ENCODE measurements around the gene CA10. TPM values are rescaled to one million over a fixed set of nuclear protein-coding genes. Genes with fewer than 3 reads are reported as not detected.

Gene CA10
- total and polyA plus RNA-seq, 2 experiments from 2014 or later, result 0.33 TPM; not detected in 1

DNA sequence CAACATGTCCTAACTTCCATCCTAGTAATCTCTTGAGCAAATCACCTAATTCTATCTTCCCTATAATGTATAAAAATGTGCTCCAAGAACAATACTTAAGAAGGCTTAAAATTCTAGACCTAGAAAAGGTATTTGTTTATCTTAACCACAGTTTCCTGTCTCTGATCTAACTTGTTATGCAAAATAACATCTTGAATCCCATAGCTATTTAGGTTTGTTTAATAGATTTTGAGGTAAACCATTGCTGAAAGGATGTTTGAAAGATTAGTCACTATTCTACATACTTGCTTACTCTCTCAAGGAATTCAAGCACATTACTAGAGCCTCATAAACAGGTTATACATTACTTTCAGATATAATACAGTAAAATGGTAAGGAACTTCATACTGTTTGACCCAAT is 13.0 kb downstream of the CA10 start:
- Histone ChIP-seq H4K20me1 (ENCODE audit: insufficient read depth, poor library complexity, severe bottlenecking) (no peaks in the 10 kb centered on the region), H3K4me2 (no peak overlapping the region), H2AFZ (no peak overlapping the region), H3K9me2 (replicated peaks; ENCODE audit: insufficient read depth) (no peaks in the 10 kb centered on the region), H3K4me1 (ENCODE audit: insufficient read depth) (no peaks in the 10 kb centered on the region), H3K4me3 (no peak overlapping the region), H3K27me3 (no peaks in the 10 kb centered on the region), H3K27ac (no peak overlapping the region), H3K36me3 (replicated peaks; ENCODE audit: insufficient read depth, low read depth) (no peaks in the 10 kb centered on the region), H3K79me2 (no peaks in the 10 kb centered on the region), H3K9me3 (ENCODE audit: low read depth) (no peaks in the 10 kb centered on the region)
- TF ChIP-seq EZH2 (IDR thresholded peaks at IDR 0.05; ENCODE audit: borderline replicate concordance) (no peak), EZH2phosphoT487 (IDR thresholded peaks at IDR 0.05; ENCODE audit: low read depth, severe bottlenecking, unreplicated experiment) (no peak)
- TF ChIP-seq, protein P1, sequence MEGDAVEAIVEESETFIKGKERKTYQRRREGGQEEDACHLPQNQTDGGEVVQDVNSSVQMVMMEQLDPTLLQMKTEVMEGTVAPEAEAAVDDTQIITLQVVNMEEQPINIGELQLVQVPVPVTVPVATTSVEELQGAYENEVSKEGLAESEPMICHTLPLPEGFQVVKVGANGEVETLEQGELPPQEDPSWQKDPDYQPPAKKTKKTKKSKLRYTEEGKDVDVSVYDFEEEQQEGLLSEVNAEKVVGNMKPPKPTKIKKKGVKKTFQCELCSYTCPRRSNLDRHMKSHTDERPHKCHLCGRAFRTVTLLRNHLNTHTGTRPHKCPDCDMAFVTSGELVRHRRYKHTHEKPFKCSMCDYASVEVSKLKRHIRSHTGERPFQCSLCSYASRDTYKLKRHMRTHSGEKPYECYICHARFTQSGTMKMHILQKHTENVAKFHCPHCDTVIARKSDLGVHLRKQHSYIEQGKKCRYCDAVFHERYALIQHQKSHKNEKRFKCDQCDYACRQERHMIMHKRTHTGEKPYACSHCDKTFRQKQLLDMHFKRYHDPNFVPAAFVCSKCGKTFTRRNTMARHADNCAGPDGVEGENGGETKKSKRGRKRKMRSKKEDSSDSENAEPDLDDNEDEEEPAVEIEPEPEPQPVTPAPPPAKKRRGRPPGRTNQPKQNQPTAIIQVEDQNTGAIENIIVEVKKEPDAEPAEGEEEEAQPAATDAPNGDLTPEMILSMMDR (IDR thresholded peaks at IDR 0.05; ENCODE audit: poor library complexity), result no peak
- DNase-seq (ENCODE audit: low spot score), result no peak

DNA sequence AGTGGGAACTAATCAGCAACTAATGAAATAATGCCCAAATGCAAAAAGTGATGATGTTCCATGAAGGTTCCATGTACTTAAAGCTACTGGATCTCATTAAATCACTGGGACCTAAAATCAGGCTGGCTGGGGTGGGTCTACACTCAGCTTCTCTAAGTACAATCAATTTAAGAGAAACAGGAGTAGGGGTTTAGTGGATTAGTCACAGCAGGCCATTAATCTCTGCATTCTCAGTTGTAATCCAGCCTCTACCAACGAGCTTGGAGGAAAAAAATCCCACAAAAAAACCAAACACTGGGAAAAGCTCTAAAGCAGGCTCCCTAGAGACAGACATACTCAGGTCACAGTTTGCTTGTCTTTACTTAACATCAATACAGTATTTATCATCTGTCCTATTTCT is 15.0 kb downstream of the CA10 start:
- H3K36me3 ChIP-seq (replicated peaks; ENCODE audit: insufficient read depth, low read depth), result no peaks in the 10 kb centered on the region
- H3K9me2 ChIP-seq (replicated peaks; ENCODE audit: insufficient read depth), result no peaks in the 10 kb centered on the region
- TF ChIP-seq EZH2phosphoT487 (IDR thresholded peaks at IDR 0.05; ENCODE audit: low read depth, severe bottlenecking, unreplicated experiment) (no peak), EZH2 (IDR thresholded peaks at IDR 0.05; ENCODE audit: borderline replicate concordance) (no peak)
- TF ChIP-seq, protein P1 (IDR thresholded peaks at IDR 0.05; ENCODE audit: poor library complexity), result no peak
- H3K4me2 ChIP-seq, result no peak overlapping the region
- no peak overlapping the region for H2AFZ ChIP-seq
- H3K9me3 ChIP-seq (ENCODE audit: low read depth), result no peaks in the 10 kb centered on the region
- no peaks in the 10 kb centered on the region for H3K79me2 ChIP-seq
- no peak overlapping the region for H3K27ac ChIP-seq
- no peak overlapping the region for H3K4me3 ChIP-seq
- no peaks in the 10 kb centered on the region for H3K4me1 ChIP-seq (ENCODE audit: insufficient read depth)
- no peaks in the 10 kb centered on the region for H3K27me3 ChIP-seq
- no peaks in the 10 kb centered on the region for H4K20me1 ChIP-seq (ENCODE audit: insufficient read depth, poor library complexity, severe bottlenecking)
- WGBS (ENCODE audit: low lambda C conversion rate, missing lambda C conversion rate), result 9% methylated on average over 1 of the region's 1 CpG
- DNase-seq (ENCODE audit: low spot score), result no peak

DNA sequence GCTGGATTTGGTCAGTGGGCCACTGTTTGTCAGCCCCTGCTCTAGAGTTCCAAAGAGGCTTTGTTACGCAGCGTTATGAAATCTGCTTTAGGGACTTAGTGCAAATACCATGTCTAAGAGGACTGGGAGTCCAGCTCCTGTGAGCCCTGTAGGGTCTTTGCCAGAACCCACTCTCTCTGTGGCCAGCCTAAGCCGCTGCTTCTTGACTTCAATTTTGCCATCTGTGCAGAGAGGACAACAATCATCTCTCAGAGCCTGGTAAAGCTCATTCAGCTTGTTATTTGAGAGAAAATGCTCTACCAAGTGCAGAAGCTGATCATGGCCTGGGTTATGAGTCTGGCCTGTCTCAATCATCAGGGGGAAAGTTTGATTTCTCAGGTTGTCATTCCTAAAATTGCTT is 17.9 kb downstream of the CA10 start:
- TF ChIP-seq EZH2 (IDR thresholded peaks at IDR 0.05; ENCODE audit: borderline replicate concordance) (no peak), EZH2phosphoT487 (IDR thresholded peaks at IDR 0.05; ENCODE audit: low read depth, severe bottlenecking, unreplicated experiment) (no peak)
- TF ChIP-seq, protein P1 (IDR thresholded peaks at IDR 0.05; ENCODE audit: poor library complexity), result no peak
- Histone ChIP-seq H3K4me2 (no peak overlapping the region), H3K27me3 (no peaks in the 10 kb centered on the region), H3K4me1 (ENCODE audit: insufficient read depth) (no peaks in the 10 kb centered on the region), H3K9me3 (ENCODE audit: low read depth) (no peaks in the 10 kb centered on the region), H3K9me2 (replicated peaks; ENCODE audit: insufficient read depth) (no peaks in the 10 kb centered on the region), H3K27ac (no peak overlapping the region), H3K79me2 (no peaks in the 10 kb centered on the region), H3K36me3 (replicated peaks; ENCODE audit: insufficient read depth, low read depth) (no peaks in the 10 kb centered on the region), H4K20me1 (ENCODE audit: insufficient read depth, poor library complexity, severe bottlenecking) (no peaks in the 10 kb centered on the region), H2AFZ (no peak overlapping the region), H3K4me3 (no peak overlapping the region)
- 82% methylated on average over 3 of the region's 3 CpGs for WGBS (ENCODE audit: low lambda C conversion rate, missing lambda C conversion rate)
- no peak for DNase-seq (ENCODE audit: low spot score)

DNA sequence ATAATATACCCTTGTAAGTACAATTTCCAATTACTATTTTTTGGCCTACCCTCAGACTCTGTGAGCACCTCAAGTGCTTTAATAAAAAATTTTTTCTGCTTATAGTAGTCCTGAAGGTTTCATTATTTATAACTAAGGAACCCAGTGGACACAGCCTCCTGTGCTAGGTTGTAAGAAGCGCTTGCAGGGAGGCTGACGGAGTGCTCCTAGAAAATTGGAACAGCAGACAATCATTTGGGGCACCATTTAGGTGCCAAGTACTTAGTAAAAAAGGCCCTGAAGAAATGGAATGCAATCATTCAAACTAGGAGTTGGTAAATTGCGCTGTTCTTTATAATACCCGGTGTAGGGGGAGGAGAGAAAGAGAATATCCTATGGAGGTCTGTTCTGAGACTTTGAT is 19.8 kb downstream of the CA10 start:
- Histone ChIP-seq H4K20me1 (ENCODE audit: insufficient read depth, poor library complexity, severe bottlenecking) (no peaks in the 10 kb centered on the region), H3K9me3 (ENCODE audit: low read depth) (no peaks in the 10 kb centered on the region), H3K27me3 (no peaks in the 10 kb centered on the region), H3K79me2 (no peaks in the 10 kb centered on the region), H3K27ac (no peak overlapping the region), H3K4me1 (ENCODE audit: insufficient read depth) (no peaks in the 10 kb centered on the region), H3K9me2 (replicated peaks; ENCODE audit: insufficient read depth) (no peaks in the 10 kb centered on the region), H3K4me2 (no peak overlapping the region), H2AFZ (no peak overlapping the region), H3K36me3 (replicated peaks; ENCODE audit: insufficient read depth, low read depth) (no peaks in the 10 kb centered on the region), H3K4me3 (no peak overlapping the region)
- DNase-seq (ENCODE audit: low spot score), result no peak
- 94% methylated on average over 4 of the region's 4 CpGs for WGBS (ENCODE audit: low lambda C conversion rate, missing lambda C conversion rate)
- TF ChIP-seq EZH2 (IDR thresholded peaks at IDR 0.05; ENCODE audit: borderline replicate concordance), result no peak
- TF ChIP-seq, protein P1 (IDR thresholded peaks at IDR 0.05; ENCODE audit: poor library complexity), result no peak
- TF ChIP-seq EZH2phosphoT487 (IDR thresholded peaks at IDR 0.05; ENCODE audit: low read depth, severe bottlenecking, unreplicated experiment), result no peak
